GM12801 (cell line): ENCODE results near the gene CCDC178.

Experiments
- TF ChIP-seq, protein P1 (sequence below): IDR thresholded peaks from one replicate; pipeline ENCODE4 v1.5.1; 2011; ENCODE audit warnings: control low read depth; ENCODE audit not compliant: insufficient read length; ENCODE audit errors: extremely low read depth

The CCDC178 gene

DNA sequence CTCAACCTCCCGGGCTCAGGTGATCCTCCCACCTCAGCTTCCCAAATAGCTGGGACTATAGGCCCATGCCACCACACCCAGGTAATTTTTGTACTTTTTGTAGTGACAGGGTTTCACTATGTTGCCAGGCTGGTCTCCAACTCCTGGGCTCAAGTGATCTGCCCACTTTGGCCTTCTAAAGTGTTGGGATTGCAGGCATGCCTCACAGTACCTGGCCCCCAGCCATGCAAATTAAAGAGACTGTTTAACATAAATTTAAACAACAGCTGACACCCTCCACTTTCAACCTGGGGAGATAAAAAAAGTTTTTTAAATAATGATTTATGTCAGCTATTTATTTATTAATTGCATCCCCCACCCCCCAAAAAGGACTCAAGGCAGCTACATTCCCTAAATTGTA, 234.7 kb downstream of the CCDC178 start:
- TF ChIP-seq, protein P1, sequence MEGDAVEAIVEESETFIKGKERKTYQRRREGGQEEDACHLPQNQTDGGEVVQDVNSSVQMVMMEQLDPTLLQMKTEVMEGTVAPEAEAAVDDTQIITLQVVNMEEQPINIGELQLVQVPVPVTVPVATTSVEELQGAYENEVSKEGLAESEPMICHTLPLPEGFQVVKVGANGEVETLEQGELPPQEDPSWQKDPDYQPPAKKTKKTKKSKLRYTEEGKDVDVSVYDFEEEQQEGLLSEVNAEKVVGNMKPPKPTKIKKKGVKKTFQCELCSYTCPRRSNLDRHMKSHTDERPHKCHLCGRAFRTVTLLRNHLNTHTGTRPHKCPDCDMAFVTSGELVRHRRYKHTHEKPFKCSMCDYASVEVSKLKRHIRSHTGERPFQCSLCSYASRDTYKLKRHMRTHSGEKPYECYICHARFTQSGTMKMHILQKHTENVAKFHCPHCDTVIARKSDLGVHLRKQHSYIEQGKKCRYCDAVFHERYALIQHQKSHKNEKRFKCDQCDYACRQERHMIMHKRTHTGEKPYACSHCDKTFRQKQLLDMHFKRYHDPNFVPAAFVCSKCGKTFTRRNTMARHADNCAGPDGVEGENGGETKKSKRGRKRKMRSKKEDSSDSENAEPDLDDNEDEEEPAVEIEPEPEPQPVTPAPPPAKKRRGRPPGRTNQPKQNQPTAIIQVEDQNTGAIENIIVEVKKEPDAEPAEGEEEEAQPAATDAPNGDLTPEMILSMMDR, result no peak

DNA sequence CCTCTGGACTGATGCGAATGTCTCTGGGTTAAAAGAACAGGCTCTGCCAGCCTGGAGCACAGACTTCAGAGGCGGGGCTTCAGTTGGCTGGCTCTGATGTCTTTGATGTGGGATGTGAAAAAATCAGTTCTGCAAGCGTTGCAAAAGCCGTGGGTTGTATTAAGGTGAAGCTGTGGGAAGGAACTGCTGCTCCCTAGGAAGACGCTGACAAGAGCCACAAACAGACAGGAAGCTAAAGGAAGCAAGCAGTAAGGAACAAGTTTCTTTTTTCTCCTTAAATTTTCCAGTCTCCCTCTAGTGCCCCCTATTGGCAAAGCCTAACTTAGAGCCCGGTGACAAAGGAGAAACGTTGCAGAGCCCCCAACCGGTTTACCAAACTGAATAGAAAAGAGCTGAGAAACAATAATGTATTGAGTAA, 239.0 kb downstream of the CCDC178 start:
- TF ChIP-seq, protein P1, result no peak

DNA sequence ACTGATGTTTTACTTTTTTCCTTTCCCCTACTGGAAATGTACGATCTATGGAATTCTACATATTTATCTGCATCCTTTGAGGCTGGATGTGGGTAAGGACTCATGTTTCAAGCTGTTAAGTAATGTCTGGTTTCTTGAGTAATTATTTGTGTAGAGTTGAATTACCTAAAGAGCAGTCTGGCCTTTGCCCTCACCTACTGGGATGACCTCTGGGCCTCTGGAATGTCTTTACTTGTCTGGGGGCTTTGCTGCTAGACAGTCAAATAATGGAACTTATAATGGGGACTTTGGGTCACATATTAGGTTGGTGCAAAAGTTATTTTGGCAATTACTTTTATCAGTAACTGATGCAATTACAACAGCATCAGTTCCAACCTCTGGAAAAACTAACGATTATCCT, 244.7 kb downstream of the CCDC178 start:
- TF ChIP-seq, protein P1, result no peak

DNA sequence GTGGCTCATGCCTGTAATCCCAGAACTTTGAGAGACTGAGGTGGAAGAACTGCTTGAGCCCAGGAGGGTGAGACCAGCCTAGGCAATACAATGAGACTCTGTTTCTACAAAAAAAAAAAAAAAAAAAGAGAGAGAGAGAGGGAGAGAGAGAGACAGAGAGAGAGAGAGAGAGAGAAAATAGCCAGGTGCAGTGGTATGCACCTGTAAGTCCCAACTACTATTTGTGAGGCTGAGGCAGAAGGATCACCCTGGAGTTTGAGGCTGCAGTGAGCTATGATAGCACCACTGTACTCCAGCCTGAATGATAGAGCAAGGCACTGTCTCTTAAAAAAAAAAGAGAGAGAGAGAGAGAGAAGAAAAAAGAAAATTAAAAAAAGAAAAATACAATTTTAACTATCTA, 245.7 kb downstream of the CCDC178 start:
- TF ChIP-seq, protein P1, result no peak

DNA sequence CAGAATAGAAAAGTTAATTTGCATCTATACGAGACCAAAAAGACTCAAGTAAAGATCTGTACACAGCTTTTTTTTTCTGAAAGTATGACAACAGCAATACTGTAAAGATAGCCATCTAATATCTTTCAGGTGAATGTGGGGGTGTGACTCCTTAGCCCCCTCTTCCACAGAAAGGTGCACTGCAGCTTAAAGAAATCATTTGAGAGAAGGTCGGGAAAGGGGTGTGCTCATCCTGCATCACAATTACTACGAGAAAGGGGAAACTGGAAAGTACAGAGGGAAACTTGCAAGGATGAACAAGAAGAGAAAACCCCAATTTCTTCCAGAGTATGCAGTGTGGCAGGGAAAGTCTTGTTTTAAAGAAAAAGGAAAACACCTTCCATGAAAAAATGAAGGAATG, 255.6 kb downstream of the CCDC178 start:
- TF ChIP-seq, protein P1, result no peak

DNA sequence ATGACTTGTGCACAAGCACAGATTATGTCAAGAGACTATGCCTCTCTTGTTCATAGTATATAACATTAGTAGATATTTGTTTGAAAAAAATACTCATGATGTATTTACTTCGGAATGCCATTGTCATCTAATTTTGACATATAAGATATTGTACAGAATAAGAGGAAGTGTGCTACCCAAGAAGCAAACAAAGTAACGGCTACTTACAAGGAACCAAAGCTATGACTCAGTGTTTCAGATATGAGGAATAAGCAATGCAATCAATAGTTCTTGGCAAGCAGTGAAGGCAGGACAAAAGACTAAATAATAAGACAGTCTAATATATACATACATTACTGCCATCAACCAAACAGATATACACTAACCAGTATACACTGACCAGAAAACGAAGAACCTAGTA, 256.3 kb downstream of the CCDC178 start:
- TF ChIP-seq, protein P1, result no peak

DNA sequence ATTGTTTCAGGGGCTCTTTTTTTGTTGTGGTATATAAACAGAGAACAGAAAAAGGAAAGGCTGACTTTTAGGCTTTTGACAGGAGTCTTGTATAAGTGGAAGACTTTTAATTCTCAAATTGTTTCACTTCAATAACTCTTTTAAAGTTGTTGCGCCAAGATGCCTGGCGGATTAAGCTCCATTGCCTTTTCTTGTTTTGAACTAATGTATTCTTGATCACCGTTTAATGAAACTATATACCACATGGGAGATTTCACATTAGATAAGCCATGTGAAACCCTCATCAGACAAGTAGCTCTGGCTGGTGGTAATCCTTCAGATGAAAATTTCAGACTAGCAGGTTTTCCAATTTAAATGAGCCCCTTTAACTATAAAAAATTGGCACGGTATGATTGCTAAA, 257.4 kb downstream of the CCDC178 start:
- TF ChIP-seq, protein P1, result no peak

DNA sequence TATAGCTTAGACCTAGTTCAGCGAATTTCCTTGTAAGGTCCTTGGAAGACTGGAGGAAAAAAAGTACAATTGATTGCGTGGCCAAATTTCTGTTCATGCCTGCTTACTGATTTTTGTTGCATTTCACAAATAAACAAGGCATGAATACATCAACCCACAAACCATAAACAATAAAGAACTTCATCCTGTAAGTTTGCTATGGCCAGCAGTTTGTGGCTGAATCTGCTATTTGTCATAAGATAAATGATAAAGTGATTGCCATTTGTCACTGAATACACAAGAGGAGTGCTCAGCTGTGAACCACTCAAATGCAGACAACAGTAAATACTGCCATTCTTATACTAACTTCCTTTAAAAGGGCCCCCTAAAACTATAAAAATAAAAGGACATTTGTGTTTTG, 259.5 kb downstream of the CCDC178 start:
- TF ChIP-seq, protein P1, result no peak
